Pancreas (tissue), 10 donors: Measurements from ENCODE around the gene HYAL4. TPM values are rescaled to one million over a fixed set of nuclear protein-coding genes. Genes with fewer than 3 reads are reported as not detected.

ENCODE experiments used
- ATAC-seq, 4 donors: fragments of 200-7000 bp; cut with Tn5 transposase; one replicate each; pipeline versions ENCODE4 v1.8.0 to v1.9.1; 2020; ENCODE audit warnings: mild to moderate bottlenecking in 4 of 4, moderate library complexity in 4 of 4
- DNase-seq, 6 donors: peaks; one replicate each; pipeline ENCODE4 v3.0.0-alpha.2; 2020
- FAIRE-seq: peaks from 2 replicates; lab custom pipeline; 2012; peaks lifted over from hg19 to GRCh38; lab: Jason Lieb, UNC
- H3K27ac ChIP-seq, 4 donors: fragments of 200-600 bp; sonication (generic); 1 replicate in 3 of 4; 2 replicates in 1 of 4; pipeline versions ENCODE4 v1.5.0 to v1.8.0; 2020
- H3K27me3 ChIP-seq, 4 donors: fragments of 200-600 bp; one replicate each; pipeline ENCODE4 v1.8.0; 2021
- H3K36me3 ChIP-seq, 3 donors: fragments of 200-600 bp; sonication (generic) in 1 of 3; one replicate each; pipeline versions ENCODE4 v1.5.0 to v1.8.0; 2020 to 2021
- H3K4me1 ChIP-seq, 3 donors: fragments of 200-600 bp; one replicate each; pipeline ENCODE4 v1.8.0; 2021
- H3K4me3 ChIP-seq, 4 donors: fragments of 200-600 bp; sonication (generic) in 2 of 4; one replicate each; pipeline versions ENCODE4 v1.5.0 to v1.8.0; 2020 to 2021
- H3K9me3 ChIP-seq, 4 donors: fragments of 200-600 bp; one replicate each; pipeline ENCODE4 v1.8.0; 2021
- CTCF ChIP-seq, 4 donors: fragments of 200-600 bp; sonication (generic) in 3 of 4; IDR thresholded peaks; one replicate each; pipeline versions ENCODE4 v1.5.0 to v1.8.0; 2021; ENCODE audit warnings: antibody characterized with exemption in 4 of 4
- WGBS, 2 donors: extraction: QIAGEN DNeasy Blood & Tissue Kit; methylation state at CpG; one replicate each; pipeline ENCODE4 v1.1.7; 2013; 5-methylcytosine and 5-hydroxymethylcytosine counted together
- intact Hi-C, 3 donors: fragments of 100-400 bp; cut with DNase I; formaldehyde crosslinking; loops; one replicate each; pipeline versions ENCODE4 v1.11.1 to v1.14.2; 2022
- polyA plus RNA-seq, 2 donors: library from polyadenylated mRNA; stranded (reverse); fragments of 200-250 nt; gene quantifications; one replicate each; pipeline ENCODE4 v1.2.3, GENCODE V29; 2013
- total RNA-seq, 6 donors: library from RNA; stranded (reverse); fragmentation: NEBNext Ultra II Directional in 4 of 6; extraction: Animal tissue kit (Norgen Biotek cat#: 25700) in 4 of 6; gene quantifications; one replicate each; pipeline versions ENCODE4 v1.2.1 to v1.2.4, GENCODE V29; 2021 to 2023
- donor health status: healthy with polysubstance abuse.
- donor health status: DM: no; HTN: no; CAD: no; lungs with moderate emphysema.
- donor health status: DM: no; HTN: no; CAD: no.
- donor health status: control.
- donor health status: control.
- donor health status: Bipolar disorder and iron deficiency.
- donor health status: DM: yes; HTN: yes; CAD: no.
- donor health status: DM: no; HTN: no; CAD: no.
- donor health status: DM: no; HTN: no; CAD: no.
- donor health status: DM: yes; HTN: yes; CAD: no.

The HYAL4 gene
- total and polyA plus RNA-seq, 8 donors: not detected

GRCh38 chr7:123917878-123918277, 72.9 kb downstream of the HYAL4 start:
- H3K27ac ChIP-seq: no peak overlapping the region
- FAIRE-seq (no peak), DNase-seq (no peak), ATAC-seq (no peak)
- intact Hi-C loops: no loop called here
- H3K27me3 ChIP-seq: no peaks in the 10 kb centered on the region
- no peaks in the 10 kb centered on the region for H3K9me3 ChIP-seq
- no peak for TF ChIP-seq CTCF (IDR thresholded peaks at IDR 0.05)
- H3K4me1 ChIP-seq: no peaks in the 10 kb centered on the region
- H3K36me3 ChIP-seq: no peaks in the 10 kb centered on the region
- H3K4me3 ChIP-seq: no peak overlapping the region
- 90 to 95% methylated on average over 12 of the region's 12 CpGs for WGBS, 2 donors

DNA sequence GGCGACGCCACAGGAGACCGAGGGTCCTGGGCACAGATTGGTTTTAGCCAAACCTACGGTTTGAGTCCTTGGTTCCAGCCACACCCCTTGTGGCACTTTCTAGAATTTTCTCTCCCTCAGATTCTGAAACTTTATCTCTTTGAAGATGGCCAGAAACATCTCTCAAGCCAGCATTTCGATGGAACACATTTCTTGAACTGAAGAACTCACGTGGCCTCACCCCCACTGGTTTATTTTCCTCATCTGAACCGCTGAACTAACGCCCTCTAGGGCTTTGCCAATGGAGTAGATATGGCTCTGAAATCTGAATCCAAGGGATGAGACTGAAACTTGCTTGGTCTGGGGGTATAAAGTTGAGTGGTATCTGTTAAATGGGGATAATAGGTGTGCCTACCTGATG, 73.3 kb downstream of the HYAL4 start:
- no peak for ATAC-seq
- Histone ChIP-seq H3K27me3 (no peaks in the 10 kb centered on the region), H3K4me1 (no peaks in the 10 kb centered on the region), H3K9me3 (no peaks in the 10 kb centered on the region), H3K36me3 (no peaks in the 10 kb centered on the region), H3K27ac (no peak overlapping the region), H3K4me3 (no peak overlapping the region)
- DNase-seq: no peak
- 86 to 92% methylated on average over 8 of the region's 8 CpGs for WGBS, 2 donors
- TF ChIP-seq CTCF (IDR thresholded peaks at IDR 0.05): no peak
- no peak for FAIRE-seq
- intact Hi-C loops: no loop called here

DNA sequence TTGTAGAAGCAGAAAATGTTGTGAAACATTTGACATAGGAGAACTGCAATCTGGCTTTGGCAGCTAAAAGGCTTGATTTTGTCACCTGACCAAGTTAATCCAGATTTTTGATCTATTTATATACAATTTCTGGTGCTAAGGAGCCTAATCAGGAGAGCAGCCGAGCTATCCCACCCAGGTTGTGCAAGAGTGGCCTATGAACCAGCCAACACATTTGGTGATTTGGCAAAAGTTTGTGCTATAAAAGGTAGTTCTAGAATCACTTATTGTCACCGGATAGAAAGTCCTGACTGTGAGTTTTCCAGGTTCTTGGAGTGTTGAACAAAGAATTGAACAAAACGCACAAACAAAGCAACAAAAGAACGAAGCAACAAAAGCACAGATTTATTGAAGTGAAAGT, 78.6 kb downstream of the HYAL4 start:
- no peak for FAIRE-seq
- DNase-seq: no peak

DNA sequence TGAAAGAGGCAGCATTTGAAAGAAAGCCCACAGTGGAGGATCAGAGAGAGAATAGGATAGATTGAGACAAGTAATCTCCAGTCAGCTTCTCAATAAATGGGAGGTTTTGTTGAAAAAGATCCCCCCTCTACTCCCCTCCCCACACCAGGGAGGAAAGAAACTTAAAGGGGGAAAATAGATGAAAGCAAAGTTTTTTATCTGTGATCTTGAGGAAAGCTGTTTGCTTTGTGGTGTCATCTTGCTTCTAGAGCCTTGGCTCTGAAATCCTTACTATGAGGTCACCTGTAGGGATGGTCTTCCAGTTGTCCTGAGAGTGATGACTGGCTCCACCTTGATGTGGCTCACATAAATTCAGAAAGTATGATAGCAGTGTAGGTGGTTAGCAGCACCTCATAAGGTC, 80.0 kb downstream of the HYAL4 start, which contains the start of gene SPAM1:
SPAM1 (plus strand) TSS at position 301 of the 400 bp plus-strand sequence. CDS start 28,330 bp downstream, outside the sequence.
- Histone ChIP-seq H3K4me3 (no peak within 1 kb of the TSS), H3K4me1 (no peaks in the 10 kb centered on the region), H3K36me3 (no peaks in the 10 kb centered on the region), H3K27me3 (no peaks in the 10 kb centered on the region), H3K9me3 (no peaks in the 10 kb centered on the region), H3K27ac (no peak within 1 kb of the TSS)
- DNase-seq (no peak), FAIRE-seq (no peak), ATAC-seq (no peak)
- no peak for TF ChIP-seq CTCF (IDR thresholded peaks at IDR 0.05)
- intact Hi-C loops: no loop called here

More for the DNA sequence above, 78.6 kb downstream of the HYAL4 start:
- no peaks in the 10 kb centered on the region for H3K4me1 ChIP-seq
- no peaks in the 10 kb centered on the region for H3K27me3 ChIP-seq
- no peaks in the 10 kb centered on the region for H3K9me3 ChIP-seq
- H3K36me3 ChIP-seq: no peaks in the 10 kb centered on the region
- no peak overlapping the region for H3K4me3 ChIP-seq
- intact Hi-C loops: no loop called here
- no peak for ATAC-seq
- WGBS, 2 donors: 81 to 83% methylated on average over 4 of the region's 4 CpGs
- no peak for TF ChIP-seq CTCF (IDR thresholded peaks at IDR 0.05)
- H3K27ac ChIP-seq: no peak overlapping the region

Other genes with a start within 250 kb of the HYAL4 start
- under 1 TPM in 1 of 6 donors, not detected in 5; 0.04 TPM for gene ASB15, start 243.3 kb upstream of the HYAL4 start, total RNA-seq
- gene ASB15, start 243.3 kb upstream of the HYAL4 start, polyA plus RNA-seq: not detected
- under 1 TPM in 1 of 6 donors, not detected in 5; 0.55 TPM for gene LMOD2, start 189.3 kb upstream of the HYAL4 start, total RNA-seq
- gene LMOD2, start 189.3 kb upstream of the HYAL4 start, polyA plus RNA-seq: not detected
- 10 to 100 TPM; 13.2 to 27.3 (median 18.0) TPM for gene WASL, start 96.2 kb upstream of the HYAL4 start, total RNA-seq
- gene WASL, start 96.2 kb upstream of the HYAL4 start, polyA plus RNA-seq: 10 to 100 TPM in 1 of 2 donors, 1 to 10 TPM in 1; 8.2 to 14.9 TPM
- gene SPAM1, start 80.1 kb downstream of the HYAL4 start, total RNA-seq: not detected
- gene SPAM1, start 80.1 kb downstream of the HYAL4 start, polyA plus RNA-seq: under 1 TPM in 1 of 2 donors, not detected in 1; 0.12 TPM
- gene TMEM229A, start 187.9 kb downstream of the HYAL4 start, total RNA-seq: under 1 TPM in 2 of 6 donors, not detected in 4; 0.09 to 0.20 TPM
- gene TMEM229A, start 187.9 kb downstream of the HYAL4 start, polyA plus RNA-seq: under 1 TPM in 1 of 2 donors, not detected in 1; 0.12 TPM